ENCODE measurements around the gene BCL7B.

DNA sequence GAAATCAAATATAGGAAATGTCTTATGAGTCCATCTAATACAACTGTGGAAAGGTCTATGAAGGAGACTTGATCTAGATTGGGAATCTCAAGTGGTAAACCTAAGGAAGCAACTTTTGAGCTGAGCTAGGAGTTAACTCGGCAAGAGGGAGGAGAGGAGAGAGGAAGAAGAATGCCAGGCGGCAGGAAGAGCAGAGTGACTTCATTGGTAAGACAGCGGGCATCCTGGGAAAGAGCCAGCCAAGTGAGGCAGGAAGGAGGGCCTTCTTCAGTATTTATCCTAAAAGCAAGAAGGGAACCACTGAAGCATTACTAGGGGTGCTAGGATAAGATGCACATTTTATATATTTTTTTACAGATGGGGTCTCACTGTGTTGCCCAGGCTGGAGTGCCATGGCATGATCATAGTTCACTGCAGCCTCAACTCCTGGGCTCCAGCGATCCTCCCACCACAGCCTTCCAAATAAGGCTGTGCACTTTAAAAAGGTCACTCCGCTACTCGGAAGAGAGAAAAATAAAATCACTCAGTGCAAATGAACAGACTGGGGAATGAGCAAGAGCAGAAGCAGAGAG is 2.0 kb downstream of the BCL7B start:
- TF ChIP-seq, protein P1, sequence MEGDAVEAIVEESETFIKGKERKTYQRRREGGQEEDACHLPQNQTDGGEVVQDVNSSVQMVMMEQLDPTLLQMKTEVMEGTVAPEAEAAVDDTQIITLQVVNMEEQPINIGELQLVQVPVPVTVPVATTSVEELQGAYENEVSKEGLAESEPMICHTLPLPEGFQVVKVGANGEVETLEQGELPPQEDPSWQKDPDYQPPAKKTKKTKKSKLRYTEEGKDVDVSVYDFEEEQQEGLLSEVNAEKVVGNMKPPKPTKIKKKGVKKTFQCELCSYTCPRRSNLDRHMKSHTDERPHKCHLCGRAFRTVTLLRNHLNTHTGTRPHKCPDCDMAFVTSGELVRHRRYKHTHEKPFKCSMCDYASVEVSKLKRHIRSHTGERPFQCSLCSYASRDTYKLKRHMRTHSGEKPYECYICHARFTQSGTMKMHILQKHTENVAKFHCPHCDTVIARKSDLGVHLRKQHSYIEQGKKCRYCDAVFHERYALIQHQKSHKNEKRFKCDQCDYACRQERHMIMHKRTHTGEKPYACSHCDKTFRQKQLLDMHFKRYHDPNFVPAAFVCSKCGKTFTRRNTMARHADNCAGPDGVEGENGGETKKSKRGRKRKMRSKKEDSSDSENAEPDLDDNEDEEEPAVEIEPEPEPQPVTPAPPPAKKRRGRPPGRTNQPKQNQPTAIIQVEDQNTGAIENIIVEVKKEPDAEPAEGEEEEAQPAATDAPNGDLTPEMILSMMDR (conservative IDR thresholded peaks at IDR 0.05; ENCODE audit: low read depth in 2 of 2), result no peak
- no peak for TF ChIP-seq NANOG (IDR thresholded peaks at IDR 0.05; ENCODE audit: borderline replicate concordance)
